ENCODE data around the gene KDM5B. TPM values are rescaled to one million over a fixed set of nuclear protein-coding genes. Genes with fewer than 3 reads are reported as not detected.

KDM5B gene
- total RNA-seq, 2 donors from 2014 or later = 28.7 to 36.8 TPM

- peaks cover 36% of the 10 kb centered on the region for H3K4me1 ChIP-seq
- intact Hi-C loops (cut with DNase I) = no loop called here
- 0 to 1% methylated on average over 8 to 46 of the region's 51 CpGs for WGBS, 2 donors
- DNase-seq (peak; percentile 7 to 25 (median 19)), ATAC-seq (no peak)
- no peaks in the 10 kb centered on the region for H3K9me3 ChIP-seq
- no peaks in the 10 kb centered on the region for H3K27me3 ChIP-seq
- peak overlapping the region; percentile 69 to 86 (median 78) for H3K27ac ChIP-seq
- peak overlapping the region; percentile 83 to 95 for H3K4me3 ChIP-seq
- no peaks in the 10 kb centered on the region for H3K36me3 ChIP-seq (replicated peaks in 1 of 2; ENCODE audit: insufficient read depth in 1 of 2, low read depth in 2 of 2)
- TF ChIP-seq CTCF (IDR thresholded peaks at IDR 0.05) = no peak
- no peak for TF ChIP-seq POLR2A (IDR thresholded peaks at IDR 0.05)
Measured at GRCh38 chr1:202806845-202807450, 1.3 kb downstream of the KDM5B start.

- no peak for DNase-seq
- Histone ChIP-seq H3K9me3 (no peaks in the 10 kb centered on the region), H3K4me1 (peaks cover 28% of the 10 kb centered on the region), H3K4me3 (peak overlapping the region; percentile 83 to 95), H3K36me3 (replicated peaks in 1 of 2; ENCODE audit: insufficient read depth in 1 of 2, low read depth in 2 of 2) (no peaks in the 10 kb centered on the region), H3K27ac (peak overlapping the region in 3 of 4 donors; percentile 69 to 86 (median 80)), H3K27me3 (no peaks in the 10 kb centered on the region)
- TF ChIP-seq CTCF (IDR thresholded peaks at IDR 0.05) (no peak), POLR2A (IDR thresholded peaks at IDR 0.05) (no peak)
- ATAC-seq = no peak
- intact Hi-C loops (cut with DNase I) = no loop called here
- WGBS, 2 donors = 23 to 24% methylated on average over 7 of the region's 7 CpGs
Measured at GRCh38 chr1:202805886-202806844, 2.1 kb downstream of the KDM5B start.

DNA sequence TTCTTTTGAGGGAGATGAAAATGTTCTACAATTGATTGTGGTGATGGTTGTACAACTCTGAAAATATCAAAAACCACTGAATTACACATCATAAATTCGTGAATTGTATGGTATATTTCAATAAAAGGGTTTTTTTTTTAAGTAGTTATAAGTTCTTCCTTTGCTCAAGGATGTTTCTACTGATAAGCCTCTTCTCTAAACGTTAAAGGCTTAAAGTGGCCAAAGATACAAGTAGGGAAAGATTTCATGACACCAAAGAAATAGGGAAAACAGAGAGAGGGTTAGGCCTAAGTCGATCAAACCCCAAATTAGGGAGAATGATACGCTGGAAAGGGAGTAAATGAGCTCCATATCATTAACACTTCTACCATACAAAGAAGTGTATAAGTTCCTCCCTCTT lies 4.1 kb downstream of the KDM5B start:
- H3K4me3 ChIP-seq = no peak overlapping the region
- 60 to 68% methylated on average over 4 of the region's 4 CpGs for WGBS, 2 donors
- no peaks in the 10 kb centered on the region for H3K27me3 ChIP-seq
- DNase-seq (no peak), ATAC-seq (no peak)
- no peaks in the 10 kb centered on the region for H3K9me3 ChIP-seq
- intact Hi-C loops (cut with DNase I) = no loop called here
- no peak for TF ChIP-seq POLR2A (IDR thresholded peaks at IDR 0.05)
- TF ChIP-seq CTCF (IDR thresholded peaks at IDR 0.05) = no peak
- H3K36me3 ChIP-seq (replicated peaks in 1 of 2; ENCODE audit: insufficient read depth in 1 of 2, low read depth in 2 of 2) = no peaks in the 10 kb centered on the region
- peaks cover 26% of the 10 kb centered on the region for H3K4me1 ChIP-seq
- H3K27ac ChIP-seq = no peak overlapping the region

GRCh38 chr1:202802998-202803932 lies 5.0 kb downstream of the KDM5B start:
- intact Hi-C loops (cut with DNase I) = no loop called here
- Histone ChIP-seq H3K27ac (no peak overlapping the region), H3K9me3 (no peaks in the 10 kb centered on the region), H3K36me3 (replicated peaks in 1 of 2; ENCODE audit: insufficient read depth in 1 of 2, low read depth in 2 of 2) (no peaks in the 10 kb centered on the region), H3K4me1 (peaks cover 26% of the 10 kb centered on the region), H3K27me3 (no peaks in the 10 kb centered on the region), H3K4me3 (no peak overlapping the region)
- DNase-seq (no peak), ATAC-seq (no peak)
- TF ChIP-seq CTCF (IDR thresholded peaks at IDR 0.05) (no peak), POLR2A (IDR thresholded peaks at IDR 0.05) (no peak)
- WGBS, 2 donors = 80 to 90% methylated on average over 15 of the region's 15 CpGs

Data from body of pancreas (tissue), 4 donors.